H1 (cell line): ENCODE results near the gene NUDT9. TPM values are rescaled to one million over a fixed set of nuclear protein-coding genes. Genes with fewer than 3 reads are reported as not detected.

Experiments
- CTCF ChIA-PET: fragments of 300-600 bp; sonication (Branson Sonifier 250); formaldehyde crosslinking; loops from one replicate; lab custom pipeline; 2021; ENCODE audit not compliant: partially characterized antibody; lab: Charles Lee
- POLR2A ChIA-PET: fragments of 300-600 bp; sonication (Branson Sonifier 250); formaldehyde crosslinking; loops from one replicate; lab custom pipeline; 2021; ENCODE audit warnings: inconsistent platforms; ENCODE audit not compliant: partially characterized antibody; lab: Charles Lee
- DNase-seq, 2 experiments: peaks; one replicate each; pipeline versions ENCODE4 v3.0.0 to v3.0.0-alpha.2; 2010 to 2022; ENCODE audit warnings: low spot score in 2 of 2, low read depth in 1 of 2, mixed read lengths in 1 of 2
- FAIRE-seq: peaks from 2 replicates; lab custom pipeline; 2011; peaks lifted over from hg19 to GRCh38; lab: Jason Lieb, UNC
- H2AFZ ChIP-seq: 2 replicates; pipeline ENCODE4 v1.8.1; 2012; ENCODE audit warnings: low read length, inconsistent platforms
- H2AK5ac ChIP-seq: 2 replicates; pipeline ENCODE4 v1.6.1; 2013; ENCODE audit warnings: low read depth, low read length
- H2BK120ac ChIP-seq: replicated peaks from 2 replicates; pipeline ENCODE3; 2013; ENCODE audit warnings: low read depth, low read length, inconsistent platforms
- H2BK12ac ChIP-seq: 2 replicates; pipeline ENCODE4 v1.6.1; 2013; ENCODE audit warnings: low read depth, low read length
- H2BK15ac ChIP-seq: 2 replicates; pipeline ENCODE4 v1.6.1; 2013; ENCODE audit warnings: low read length
- H2BK20ac ChIP-seq: 2 replicates; pipeline ENCODE4 v1.6.1; 2013; ENCODE audit warnings: low read length
- H2BK5ac ChIP-seq: 2 replicates; pipeline ENCODE4 v1.6.1; 2013; ENCODE audit warnings: low read depth, low read length
- H3K14ac ChIP-seq: 2 replicates; pipeline ENCODE4 v1.6.1; 2013; ENCODE audit warnings: inconsistent platforms; ENCODE audit not compliant: insufficient read length
- H3K18ac ChIP-seq: 2 replicates; pipeline ENCODE4 v1.6.1; 2013; ENCODE audit warnings: low read length; ENCODE audit errors: extremely low read depth
- H3K23ac ChIP-seq: 2 replicates; pipeline ENCODE4 v1.6.1; 2013; ENCODE audit warnings: inconsistent platforms; ENCODE audit not compliant: insufficient read length
- H3K23me2 ChIP-seq: 2 replicates; pipeline ENCODE4 v1.6.1; 2013; ENCODE audit warnings: low read depth, low read length
- H3K27ac ChIP-seq: 2 replicates; pipeline ENCODE4 v1.6.1; 2011; ENCODE audit warnings: low read depth, low read length, inconsistent platforms
- H3K27me3 ChIP-seq, 4 experiments: replicated peaks in 1 of 4; 1 replicate in 1 of 4; 2 replicates in 3 of 4; pipeline versions ENCODE4 v1.6.1 to v1.8.1; 2011 to 2013; ENCODE audit warnings: low read length in 3 of 4, mild to moderate bottlenecking in 3 of 4, inconsistent platforms in 2 of 4, mixed read lengths in 2 of 4, moderate library complexity in 1 of 4; ENCODE audit not compliant: control insufficient read depth in 3 of 4, insufficient read depth in 3 of 4; ENCODE audit errors: extremely low read depth in 1 of 4
- H3K36me3 ChIP-seq, 4 experiments: 2 replicates each; pipeline versions ENCODE4 v1.6.1 to v1.8.1; 2011 to 2013; ENCODE audit warnings: mild to moderate bottlenecking in 4 of 4, low read length in 3 of 4, moderate library complexity in 2 of 4, control low read depth in 1 of 4, inconsistent platforms in 1 of 4; ENCODE audit not compliant: insufficient read depth in 4 of 4, control insufficient read depth in 2 of 4
- H3K4ac ChIP-seq: replicated peaks from 2 replicates; pipeline ENCODE3; 2013; ENCODE audit warnings: low read length, low read depth, mixed read lengths, inconsistent platforms; ENCODE audit not compliant: insufficient read length
- H3K4me1 ChIP-seq, 4 experiments: replicated peaks in 1 of 4; 1 replicate in 1 of 4; 2 replicates in 3 of 4; pipeline versions ENCODE4 v1.6.1 to v1.8.1; 2011 to 2013; ENCODE audit warnings: low read length in 3 of 4, inconsistent platforms in 2 of 4, mixed read lengths in 1 of 4; ENCODE audit not compliant: insufficient read depth in 4 of 4, control insufficient read depth in 3 of 4
- H3K4me2 ChIP-seq, 2 experiments: 2 replicates each; pipeline versions ENCODE4 v1.6.1 to v1.8.1; 2011 to 2013; ENCODE audit warnings: low read depth in 2 of 2, low read length in 2 of 2, control low read depth in 1 of 2, inconsistent platforms in 1 of 2, mild to moderate bottlenecking in 1 of 2; ENCODE audit not compliant: insufficient read depth in 1 of 2
- H3K4me3 ChIP-seq, 4 experiments: fragments of 200-600, 300-600 bp in 1 of 4; sonication (generic), shearing (Covaris generic), sonication (Bioruptor Twin) in 1 of 4; 2 replicates each; pipeline versions ENCODE4 v1.5.1 to v1.8.1; 2011 to 2016; ENCODE audit warnings: low read length in 4 of 4, low read depth in 3 of 4, control low read depth in 2 of 4, inconsistent platforms in 2 of 4, mild to moderate bottlenecking in 2 of 4, mixed read lengths in 1 of 4, moderate library complexity in 1 of 4; ENCODE audit not compliant: insufficient read depth in 2 of 4; ENCODE audit errors: extremely low read depth in 1 of 4
- H3K56ac ChIP-seq: replicated peaks from 2 replicates; pipeline ENCODE3; 2013; ENCODE audit warnings: low read depth, mild to moderate bottlenecking, mixed read lengths, low read length, inconsistent platforms; ENCODE audit not compliant: insufficient read length
- H3K79me1 ChIP-seq: 2 replicates; pipeline ENCODE4 v1.6.1; 2013; ENCODE audit warnings: low read depth, low read length, control low read depth
- H3K79me2 ChIP-seq, 2 experiments: 2 replicates each; pipeline versions ENCODE4 v1.6.1 to v1.8.1; 2012 to 2013; ENCODE audit warnings: low read length in 2 of 2, mild to moderate bottlenecking in 2 of 2, inconsistent platforms in 1 of 2; ENCODE audit not compliant: insufficient read depth in 2 of 2, control insufficient read depth in 1 of 2
- H3K9ac ChIP-seq, 4 experiments: replicated peaks in 1 of 4; 1 replicate in 1 of 4; 2 replicates in 3 of 4; pipeline versions ENCODE4 v1.6.1 to v1.8.1; 2011 to 2013; ENCODE audit warnings: low read depth in 3 of 4, low read length in 3 of 4, control low read depth in 2 of 4, mild to moderate bottlenecking in 2 of 4, moderate library complexity in 2 of 4, inconsistent platforms in 1 of 4; ENCODE audit errors: extremely low read depth in 1 of 4
- H3K9me3 ChIP-seq, 2 experiments: 2 replicates each; pipeline versions ENCODE4 v1.6.1 to v1.8.1; 2012 to 2013; ENCODE audit warnings: mild to moderate bottlenecking in 2 of 2, moderate library complexity in 2 of 2, control low read depth in 1 of 2, inconsistent platforms in 1 of 2, low read depth in 1 of 2, low read length in 1 of 2, mixed read lengths in 1 of 2; ENCODE audit not compliant: insufficient read depth in 2 of 2
- H4K20me1 ChIP-seq, 2 experiments: replicated peaks in 1 of 2; 2 replicates each; pipeline versions ENCODE3 to v1.8.1; 2011 to 2013; ENCODE audit warnings: inconsistent platforms in 2 of 2, low read length in 2 of 2, mild to moderate bottlenecking in 1 of 2; ENCODE audit not compliant: insufficient read depth in 2 of 2, control insufficient read depth in 1 of 2
- H4K5ac ChIP-seq: 2 replicates; pipeline ENCODE4 v1.6.1; 2013; ENCODE audit warnings: low read length, low read depth, mixed read lengths, inconsistent platforms; ENCODE audit not compliant: insufficient read length
- H4K8ac ChIP-seq: 2 replicates; pipeline ENCODE4 v1.8.0; 2013; ENCODE audit warnings: mild to moderate bottlenecking, moderate library complexity, low read length, inconsistent platforms; ENCODE audit not compliant: insufficient read depth; ENCODE audit errors: extremely low read depth
- H4K91ac ChIP-seq: replicated peaks from 2 replicates; pipeline ENCODE3; 2013; ENCODE audit warnings: low read length, mixed read lengths, inconsistent platforms; ENCODE audit not compliant: insufficient read length
- FOSL1 ChIP-seq: IDR thresholded peaks from 2 replicates; pipeline ENCODE4 v1.6.1; 2011; ENCODE audit warnings: mild to moderate bottlenecking, low read depth, low read length, moderate library complexity; ENCODE audit not compliant: insufficient read depth
- KDM5A ChIP-seq: fragments of 200-600 bp; IDR thresholded peaks from 2 replicates; pipeline ENCODE4 v1.7.1; 2012; ENCODE audit warnings: mild to moderate bottlenecking, low read length, inconsistent platforms, mixed read lengths
- MAFK ChIP-seq: IDR thresholded peaks from 2 replicates; pipeline ENCODE4 v1.6.1; 2012; ENCODE audit warnings: low read depth, mild to moderate bottlenecking, improper control_type of control experiment, low read length
- RNF2 ChIP-seq: fragments of 200-900, 300-1000 bp; sonication (generic); IDR thresholded peaks from 2 replicates; pipeline ENCODE4 v1.7.1; 2016; ENCODE audit warnings: borderline replicate concordance, low read depth, mild to moderate bottlenecking, antibody characterized with exemption, low read length; ENCODE audit not compliant: poor library complexity, severe bottlenecking; ENCODE audit errors: missing control alignments
- YY1 ChIP-seq: IDR thresholded peaks from 2 replicates; pipeline ENCODE4 v1.6.1; 2011; ENCODE audit warnings: low read depth, mild to moderate bottlenecking, low read length
- WGBS, 2 experiments: shearing (Covaris generic) in 1 of 2; methylation state at CpG; one replicate each; pipeline versions ENCODE4 v1.1.6 to v1.1.7; 2013 to 2015; ENCODE audit warnings: low lambda C conversion rate in 2 of 2, mixed read lengths in 2 of 2, inconsistent platforms in 1 of 2, low coverage in 1 of 2, missing lambda C conversion rate in 1 of 2; ENCODE audit not compliant: insufficient replicate concordance in 2 of 2, insufficient coverage in 1 of 2, insufficient read length in 1 of 2; ENCODE audit errors: extremely low coverage in 1 of 2, missing lambda C conversion rate in 1 of 2; 5-methylcytosine and 5-hydroxymethylcytosine counted together
- polyA plus RNA-seq, 7 experiments: library from polyadenylated mRNA; depleted of rRNA in 3 of 7; stranded (reverse) in 5 of 7; unstranded in 2 of 7; fragments of >200 nt in 5 of 7; fragments of 200-250 nt in 2 of 7; gene quantifications; 1 replicate in 5 of 7; 2 replicates in 1 of 7; 4 replicates in 1 of 7; pipeline versions ENCODE4 v1.2.1 to v1.2.3, GENCODE V29; 2011 to 2013; ENCODE audit warnings: missing spikeins in 2 of 7, mixed read lengths in 2 of 7
- total RNA-seq: library from RNA; stranded (reverse); fragmentation: NEBNext Ultra II Directional; extraction: Animal tissue kit (Norgen Biotek cat#: 25700); gene quantifications from 2 replicates; pipeline ENCODE4 v1.2.1, GENCODE V29; 2021

NUDT9 gene
- total and polyA plus RNA-seq, 2 of the 8 experiments (the other 6 are each of a cell fraction or from before 2014, with no cell fraction given), result 13.2 to 27.6 TPM

GRCh38 chr4:87462102-87462501, 39.7 kb downstream of the NUDT9 start:
- Histone ChIP-seq H2AFZ (no peak overlapping the region), H3K23ac (no peak overlapping the region), H3K79me2 (no peaks in the 10 kb centered on the region), H2BK5ac (no peak overlapping the region), H3K36me3 (peaks cover 0 to 10% (median 6%) of the 10 kb centered on the region in 4 experiments; a peak in 4 of 8 replicates), H3K18ac (no peak overlapping the region), H3K9ac (no peak overlapping the region), H3K9me3 (0 out of 4 replicates have a peak, but pooled peaks cover 0 to 2% of the 10 kb centered on the region in 2 experiments), H4K91ac (no peak overlapping the region), H3K4me2 (no peak overlapping the region), H2BK120ac (no peak overlapping the region), H4K20me1 (no peaks in the 10 kb centered on the region), H3K4me1 (peaks cover 0 to 5% (median 0%) of the 10 kb centered on the region in 4 experiments; a peak in 1 of 7 replicates), H3K14ac (no peak overlapping the region), H3K27me3 (no peaks in the 10 kb centered on the region), H4K8ac (no peak overlapping the region), H3K4ac (no peak overlapping the region), H3K79me1 (no peaks in the 10 kb centered on the region), H2BK15ac (no peak overlapping the region), H2BK20ac (no peak overlapping the region), H4K5ac (no peak overlapping the region), H2AK5ac (no peak overlapping the region), H3K56ac (no peak overlapping the region), H3K27ac (no peak overlapping the region), H3K4me3 (no peak overlapping the region), H3K23me2 (no peaks in the 10 kb centered on the region), H2BK12ac (no peak overlapping the region)
- ChIA-PET POLR2A (no interaction called here), CTCF (no interaction called here)
- DNase-seq (no peak), FAIRE-seq (no peak)
- WGBS, 2 experiments, result 98% methylated on average over 2 of the region's 2 CpGs; no CpG with 5 or more reads in 1 of the 2 experiments
- TF ChIP-seq FOSL1, result no peak
- no peak for TF ChIP-seq RNF2
- TF ChIP-seq YY1, result no peak
- TF ChIP-seq MAFK, result no peak
- TF ChIP-seq KDM5A, result no peak
